ACC112 (cell line): ENCODE results near the gene PIP5K1A.
A peak's percentile ranks its signal among the peaks of the same experiment; 100 is the strongest.
"Not testable (repeated sequence)": the region's sequence is repeated elsewhere in the genome, so short reads cannot be mapped to it uniquely, and the experiment has no call there.

Source experiments
- H2AFZ ChIP-seq: fragments of 200-600 bp; sonication (generic); one replicate; pipeline ENCODE4 v1.6.0; 2017; ENCODE audit warnings: antibody characterized with exemption, low read length; ENCODE audit not compliant: unreplicated experiment
- H3K27ac ChIP-seq: fragments of 200-600 bp; sonication (generic); 2 replicates; pipeline ENCODE4 v1.5.1; 2014; ENCODE audit warnings: low read depth, mild to moderate bottlenecking, antibody characterized with exemption, low read length, moderate library complexity
- H3K27me3 ChIP-seq: fragments of 200-600 bp; sonication (generic); 2 replicates; pipeline ENCODE4 v1.6.1; 2014; ENCODE audit warnings: mild to moderate bottlenecking, antibody characterized with exemption, low read length, moderate library complexity, mixed read lengths; ENCODE audit not compliant: insufficient read depth
- H3K36me3 ChIP-seq: fragments of 200-600 bp; sonication (generic); 2 replicates; pipeline ENCODE4 v1.6.1; 2016; ENCODE audit warnings: mild to moderate bottlenecking, antibody characterized with exemption, low read length, moderate library complexity, mixed read lengths; ENCODE audit not compliant: insufficient read depth
- H3K4me1 ChIP-seq: fragments of 200-600 bp; sonication (generic); one replicate; pipeline ENCODE4 v1.6.1; 2016; ENCODE audit warnings: low read length, mixed read lengths; ENCODE audit not compliant: insufficient read depth, unreplicated experiment, control insufficient read depth
- H3K4me3 ChIP-seq: fragments of 200-600 bp; sonication (generic); 2 replicates; pipeline ENCODE4 v1.5.1; 2014; ENCODE audit warnings: mild to moderate bottlenecking, low read depth, low read length
- H3K79me2 ChIP-seq: fragments of 200-600 bp; sonication (generic); one replicate; pipeline ENCODE4 v1.6.0; 2016; ENCODE audit warnings: low read length; ENCODE audit not compliant: control insufficient read depth, unreplicated experiment, insufficient read depth

PIP5K1A gene

DNA sequence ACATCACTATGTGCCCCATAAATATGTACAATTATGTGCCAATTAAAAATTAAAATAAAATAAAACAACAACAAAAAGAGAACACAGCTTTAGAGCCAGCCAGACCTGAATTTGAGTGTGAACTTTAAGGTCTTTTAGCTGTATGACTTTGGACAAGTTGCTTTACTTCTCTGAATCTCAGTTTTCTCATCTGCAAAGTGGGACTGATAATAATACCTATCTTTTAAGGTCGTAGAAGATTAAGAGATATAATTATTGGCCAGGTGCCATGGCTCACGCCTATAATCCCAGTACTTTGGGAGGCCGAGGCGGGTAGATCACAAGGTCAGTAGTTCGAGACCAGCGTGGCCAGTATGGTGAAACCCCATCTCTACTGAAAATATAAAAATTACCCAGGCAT lies 5.0 kb upstream of the PIP5K1A start:
- H3K4me3 ChIP-seq = no peak overlapping the region
- peaks cover 17% of the 10 kb centered on the region for H3K79me2 ChIP-seq
- peaks cover 21% of the 10 kb centered on the region for H3K4me1 ChIP-seq
- H3K27ac ChIP-seq = no peak overlapping the region
- H3K36me3 ChIP-seq = no peaks in the 10 kb centered on the region
- no peak overlapping the region for H2AFZ ChIP-seq
- no peaks in the 10 kb centered on the region for H3K27me3 ChIP-seq

DNA sequence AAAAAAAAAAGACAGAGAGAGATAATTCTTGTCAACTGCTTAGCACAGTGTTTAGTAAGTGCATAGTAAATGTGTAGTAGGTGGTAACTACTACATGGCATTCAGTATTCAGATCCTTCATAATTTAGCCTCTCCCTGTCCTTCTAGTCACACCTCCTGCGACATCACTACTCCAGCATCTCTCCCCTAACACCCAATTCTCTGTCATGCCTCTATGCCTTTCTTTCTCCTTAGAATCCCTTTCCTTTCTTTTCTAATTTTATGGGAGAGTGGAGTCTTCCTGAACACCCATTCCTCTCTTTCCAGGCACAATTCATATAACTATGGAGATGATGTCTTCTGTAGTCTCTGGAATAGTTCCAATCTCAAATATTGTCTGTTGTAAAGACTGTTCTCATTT lies 4.5 kb upstream of the PIP5K1A start:
- peaks cover 16% of the 10 kb centered on the region for H3K79me2 ChIP-seq
- H2AFZ ChIP-seq = no peak overlapping the region
- no peaks in the 10 kb centered on the region for H3K27me3 ChIP-seq
- H3K4me3 ChIP-seq = peak overlapping the region; percentile 38; the same call in 1 of the 2 replicates
- peak overlapping the region; percentile 92 for H3K27ac ChIP-seq
- H3K4me1 ChIP-seq = peaks cover 17% of the 10 kb centered on the region
- H3K36me3 ChIP-seq = no peaks in the 10 kb centered on the region

DNA sequence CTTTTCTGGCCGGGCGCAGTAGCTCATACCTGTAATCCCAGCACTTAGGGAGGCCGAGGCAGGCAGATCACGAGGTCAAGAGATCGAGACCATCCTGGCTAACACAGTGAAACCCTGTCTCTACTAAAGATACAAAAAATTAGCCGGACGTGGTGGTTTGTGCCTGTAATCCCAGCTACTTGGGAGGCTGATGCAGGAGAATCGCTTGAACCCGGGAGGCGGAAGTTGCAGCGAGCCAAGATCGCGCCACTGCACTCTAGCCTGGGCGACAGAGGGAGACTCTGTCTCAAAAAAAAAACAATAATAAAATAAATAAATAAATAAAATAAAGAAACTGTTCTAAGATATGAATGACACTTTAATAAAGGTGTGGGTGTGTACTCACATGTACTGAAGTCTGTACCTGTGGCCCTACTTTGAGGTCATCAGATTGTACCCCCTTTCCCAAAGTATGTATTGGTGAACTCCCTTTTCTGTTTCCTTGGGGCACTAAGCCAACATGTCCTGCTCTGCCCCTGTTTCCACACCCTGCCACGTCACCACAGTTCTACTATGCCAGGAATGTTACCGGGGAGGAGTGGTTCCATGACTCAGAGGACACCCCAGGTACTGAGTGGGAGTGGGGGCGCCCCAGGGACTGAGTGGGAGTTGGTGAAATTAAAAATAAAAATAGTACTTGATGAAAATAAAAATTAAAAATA lies 3.3 kb upstream of the PIP5K1A start:
- Histone ChIP-seq H3K4me3 (peak overlapping the region; percentile 61), H3K79me2 (peaks cover 17% of the 10 kb centered on the region), H3K27ac (peak overlapping the region; percentile 92), H3K4me1 (peaks cover 17% of the 10 kb centered on the region)
- H3K27me3 ChIP-seq, H3K36me3 ChIP-seq, H2AFZ ChIP-seq: not testable (repeated sequence)

DNA sequence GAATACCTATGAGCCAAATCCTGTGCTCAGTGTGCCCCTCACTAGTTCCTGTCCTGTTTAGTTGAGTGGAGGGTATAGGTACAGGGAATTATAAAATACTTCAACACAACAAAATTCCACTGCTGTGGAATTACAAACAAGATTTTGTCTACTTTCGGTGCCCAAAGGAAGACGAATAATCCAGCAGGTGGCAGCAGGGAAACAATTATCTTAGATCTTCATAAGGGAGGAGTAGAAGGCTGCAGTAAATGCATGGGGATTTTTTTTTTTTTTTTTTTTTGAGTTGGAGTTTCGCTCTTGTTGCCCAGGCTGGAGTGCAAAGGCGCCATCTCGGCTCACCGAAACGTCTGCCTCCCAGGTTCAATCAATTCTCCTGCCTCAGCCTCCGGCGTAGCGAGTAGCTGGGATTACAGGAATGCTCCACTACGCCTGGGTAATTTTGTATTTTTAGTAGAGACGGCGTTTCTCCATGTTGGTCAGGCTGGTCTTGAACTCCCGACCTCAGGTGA lies 2.0 kb upstream of the PIP5K1A start:
- H3K79me2 ChIP-seq = peaks cover 26% of the 10 kb centered on the region
- H3K4me1 ChIP-seq = peaks cover 15% of the 10 kb centered on the region
- H3K27me3 ChIP-seq = no peaks in the 10 kb centered on the region
- no peak overlapping the region for H2AFZ ChIP-seq
- H3K36me3 ChIP-seq = no peaks in the 10 kb centered on the region
- peak overlapping the region; percentile 38 for H3K4me3 ChIP-seq
- H3K27ac ChIP-seq = peak overlapping the region; percentile 92

DNA sequence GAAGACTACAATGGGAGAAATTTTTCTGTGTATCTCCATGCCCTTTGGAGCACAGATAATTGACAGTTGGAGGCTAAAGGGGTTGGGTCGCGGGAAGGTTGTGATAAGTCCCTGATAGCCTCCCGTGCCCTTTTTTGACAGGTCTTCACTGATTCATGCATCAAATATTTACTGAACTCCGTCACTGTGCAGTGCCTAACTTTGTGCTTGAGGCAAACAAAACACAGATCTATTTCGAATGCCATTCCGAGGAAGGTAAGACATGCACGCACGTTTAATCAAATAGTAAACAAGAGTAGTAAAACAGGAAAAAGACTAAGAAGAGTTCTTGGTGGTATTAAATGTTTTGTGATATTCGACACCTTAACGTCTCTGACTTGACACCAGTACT lies 494 bp upstream of the PIP5K1A start:
- H3K79me2 ChIP-seq = peaks cover 42% of the 10 kb centered on the region
- peak overlapping the region; percentile 93 for H3K27ac ChIP-seq
- H3K36me3 ChIP-seq = peaks cover 6% of the 10 kb centered on the region
- H3K27me3 ChIP-seq = no peaks in the 10 kb centered on the region
- H3K4me1 ChIP-seq = peaks cover 26% of the 10 kb centered on the region
- H3K4me3 ChIP-seq = peak overlapping the region; percentile 100
- peak overlapping the region; percentile 81 for H2AFZ ChIP-seq

DNA sequence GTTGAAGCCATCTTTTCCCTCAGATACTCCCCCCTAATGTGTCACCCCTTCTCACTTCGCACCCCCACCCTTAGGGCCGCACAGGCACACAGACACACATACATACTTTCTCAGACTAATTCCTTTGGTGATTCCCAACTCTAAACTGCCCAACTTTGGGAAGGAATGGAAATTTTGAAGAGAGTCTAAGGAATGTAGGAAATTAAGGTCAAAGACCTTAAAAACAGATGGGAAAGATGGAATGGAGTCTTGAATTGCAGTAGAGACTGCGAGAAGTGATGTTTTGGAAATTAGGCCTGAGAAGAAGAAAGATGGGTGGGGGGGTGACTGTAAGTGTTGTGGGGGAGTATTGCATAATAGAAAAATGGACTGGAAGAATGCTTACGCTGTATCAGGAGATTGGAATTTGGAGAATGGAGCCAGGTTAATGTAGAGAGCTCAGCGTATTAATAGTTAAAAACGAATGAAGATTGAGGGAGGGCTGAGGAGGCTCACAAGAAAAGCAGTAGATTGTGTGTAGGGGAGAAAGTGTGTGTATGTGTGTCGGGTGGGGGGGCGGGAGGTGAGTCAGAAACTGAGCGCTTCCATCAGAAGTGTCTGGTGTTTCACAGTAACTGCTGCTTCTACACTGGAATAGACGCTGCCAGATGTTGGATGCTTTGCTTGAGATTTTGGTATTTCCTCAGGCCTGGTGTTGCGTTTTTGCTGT lies 1.7 kb downstream of the PIP5K1A start:
- Histone ChIP-seq H3K4me1 (peaks cover 26% of the 10 kb centered on the region), H3K27me3 (no peaks in the 10 kb centered on the region), H3K79me2 (peaks cover 63% of the 10 kb centered on the region), H3K36me3 (peaks cover 15% of the 10 kb centered on the region), H3K27ac (peak overlapping the region; percentile 93), H3K4me3 (peak overlapping the region; percentile 100), H2AFZ (no peak overlapping the region)

DNA sequence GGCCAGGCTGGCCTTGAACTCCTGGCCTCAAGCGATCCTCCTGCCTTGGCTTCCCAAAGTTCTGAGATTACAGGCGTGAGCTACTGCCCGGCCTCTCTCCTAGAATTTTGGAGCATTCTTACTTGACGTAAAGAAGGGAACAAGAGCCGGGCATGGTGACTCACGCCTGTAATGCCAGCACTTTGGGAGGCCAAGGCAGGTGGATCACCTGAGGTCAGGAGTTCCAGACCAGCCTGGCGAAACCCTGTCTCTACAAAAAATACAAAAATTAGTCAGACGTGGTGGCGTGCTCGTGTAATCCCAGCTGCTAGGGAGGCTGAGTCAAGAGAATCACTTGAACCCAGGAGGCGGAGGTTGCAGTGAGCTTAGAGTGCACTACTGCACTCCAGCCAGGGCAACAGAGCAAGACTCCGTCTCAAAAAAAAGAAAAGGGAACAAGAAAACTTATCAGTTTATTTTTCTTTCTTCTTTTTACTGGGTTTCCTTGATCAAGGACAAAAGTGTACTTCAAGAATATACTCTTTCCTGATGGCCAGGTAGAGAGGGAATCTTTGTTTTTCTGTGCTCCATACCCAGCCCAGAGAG lies 7.1 kb downstream of the PIP5K1A start:
- Histone ChIP-seq H3K79me2 (peaks cover 95% of the 10 kb centered on the region), H3K4me1 (peaks cover 25% of the 10 kb centered on the region), H3K36me3 (peaks cover 19% of the 10 kb centered on the region)
- not testable (repeated sequence) for H2AFZ ChIP-seq, H3K4me3 ChIP-seq, H3K27me3 ChIP-seq, H3K27ac ChIP-seq

DNA sequence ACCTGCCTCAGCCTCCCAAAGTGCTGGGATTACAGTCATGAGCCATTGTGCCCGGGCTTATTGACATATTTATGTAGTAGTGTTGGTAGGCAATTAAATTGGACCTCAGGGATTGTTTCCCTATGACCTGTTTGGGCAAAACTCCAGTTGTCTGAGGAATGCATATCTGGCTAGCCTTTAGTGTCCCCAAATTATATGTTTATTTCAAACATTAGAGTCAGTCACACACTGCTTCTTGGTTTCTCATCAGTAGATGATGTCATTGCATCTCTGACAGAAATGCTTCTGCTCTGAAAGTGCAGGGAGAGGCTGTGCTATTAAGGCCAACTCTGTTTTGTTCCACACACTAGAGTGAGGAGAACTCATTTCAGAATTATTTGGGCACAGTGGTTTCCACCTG lies 12.5 kb downstream of the PIP5K1A start:
- no peak overlapping the region for H3K27ac ChIP-seq
- peaks cover 4% of the 10 kb centered on the region; the same call in 1 of the 2 replicates for H3K36me3 ChIP-seq
- peaks cover 10% of the 10 kb centered on the region for H3K4me1 ChIP-seq
- H3K79me2 ChIP-seq = peaks cover 91% of the 10 kb centered on the region
- no peak overlapping the region for H2AFZ ChIP-seq
- no peaks in the 10 kb centered on the region for H3K27me3 ChIP-seq
- no peak overlapping the region for H3K4me3 ChIP-seq

DNA sequence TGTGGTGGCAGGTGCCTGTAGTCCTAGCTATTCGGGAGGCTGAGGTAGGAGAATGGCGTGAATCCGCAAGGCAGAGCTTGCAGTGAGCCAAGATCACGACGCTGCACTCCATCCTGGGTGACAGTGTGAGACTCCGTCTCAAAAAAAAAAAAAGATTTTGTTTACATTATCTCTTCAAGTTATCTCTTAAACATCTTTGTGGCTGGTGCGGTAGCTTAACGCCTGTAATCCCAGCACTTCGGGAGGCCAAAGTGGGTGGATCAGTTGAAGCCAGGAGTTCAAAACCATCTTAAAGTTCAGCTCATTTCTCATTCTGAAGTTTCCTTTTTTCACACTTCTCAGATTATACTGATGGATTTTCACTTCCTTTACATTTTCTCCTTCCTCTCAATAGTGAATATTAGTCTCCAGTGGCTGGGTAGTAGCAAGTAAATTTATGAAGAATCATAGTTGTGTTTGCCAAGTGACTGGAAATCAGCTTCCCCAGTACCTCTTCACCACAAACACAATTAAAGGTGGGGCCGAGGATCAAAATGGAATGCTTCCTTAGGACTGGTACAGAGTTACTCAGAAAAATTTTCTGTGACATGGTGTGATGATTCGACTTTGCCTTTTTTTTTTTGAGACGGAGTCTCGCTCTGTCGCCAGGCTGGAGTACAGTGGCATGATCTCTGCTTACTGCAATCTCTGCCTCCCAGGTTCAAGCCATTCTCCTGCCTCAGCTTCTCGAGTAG lies 13.8 kb downstream of the PIP5K1A start:
- Histone ChIP-seq H3K4me3 (no peak overlapping the region), H3K36me3 (peaks cover 7% of the 10 kb centered on the region), H3K4me1 (peaks cover 6% of the 10 kb centered on the region), H3K79me2 (peaks cover 91% of the 10 kb centered on the region), H3K27me3 (no peaks in the 10 kb centered on the region), H3K27ac (no peak overlapping the region), H2AFZ (no peak overlapping the region)

DNA sequence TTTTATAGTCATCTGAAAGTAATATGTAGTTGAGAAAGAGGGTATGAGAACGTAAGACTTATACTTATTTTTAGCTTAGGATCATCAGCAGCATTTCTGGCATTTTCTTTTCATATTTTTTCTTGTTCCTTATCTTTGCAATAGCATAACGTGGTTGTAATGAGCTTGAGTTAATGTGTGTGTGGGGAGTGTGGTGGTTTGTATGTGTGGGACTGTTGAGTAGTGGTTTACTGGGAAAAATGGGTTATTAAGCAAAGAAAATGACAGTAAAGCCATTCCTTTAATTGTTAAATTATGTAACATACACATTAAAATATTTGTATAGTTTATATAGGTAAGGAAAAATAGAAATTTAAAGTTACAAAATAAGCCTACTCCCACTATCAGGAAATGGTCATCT lies 15.2 kb downstream of the PIP5K1A start:
- Histone ChIP-seq H3K79me2 (peaks cover 91% of the 10 kb centered on the region), H3K4me3 (no peak overlapping the region), H3K4me1 (peaks cover 6% of the 10 kb centered on the region), H3K27me3 (no peaks in the 10 kb centered on the region), H3K27ac (no peak overlapping the region), H3K36me3 (peaks cover 7% of the 10 kb centered on the region), H2AFZ (no peak overlapping the region)
